HG03097 (cell line): ENCODE results near the gene AGPAT3.

Experiments
- ATAC-seq: cut with Tn5 transposase; IDR thresholded peaks from one replicate; pipeline ENCODE4 v1.9.1; 2021; ENCODE audit not compliant: unreplicated experiment, low FRiP score

The AGPAT3 gene

DNA sequence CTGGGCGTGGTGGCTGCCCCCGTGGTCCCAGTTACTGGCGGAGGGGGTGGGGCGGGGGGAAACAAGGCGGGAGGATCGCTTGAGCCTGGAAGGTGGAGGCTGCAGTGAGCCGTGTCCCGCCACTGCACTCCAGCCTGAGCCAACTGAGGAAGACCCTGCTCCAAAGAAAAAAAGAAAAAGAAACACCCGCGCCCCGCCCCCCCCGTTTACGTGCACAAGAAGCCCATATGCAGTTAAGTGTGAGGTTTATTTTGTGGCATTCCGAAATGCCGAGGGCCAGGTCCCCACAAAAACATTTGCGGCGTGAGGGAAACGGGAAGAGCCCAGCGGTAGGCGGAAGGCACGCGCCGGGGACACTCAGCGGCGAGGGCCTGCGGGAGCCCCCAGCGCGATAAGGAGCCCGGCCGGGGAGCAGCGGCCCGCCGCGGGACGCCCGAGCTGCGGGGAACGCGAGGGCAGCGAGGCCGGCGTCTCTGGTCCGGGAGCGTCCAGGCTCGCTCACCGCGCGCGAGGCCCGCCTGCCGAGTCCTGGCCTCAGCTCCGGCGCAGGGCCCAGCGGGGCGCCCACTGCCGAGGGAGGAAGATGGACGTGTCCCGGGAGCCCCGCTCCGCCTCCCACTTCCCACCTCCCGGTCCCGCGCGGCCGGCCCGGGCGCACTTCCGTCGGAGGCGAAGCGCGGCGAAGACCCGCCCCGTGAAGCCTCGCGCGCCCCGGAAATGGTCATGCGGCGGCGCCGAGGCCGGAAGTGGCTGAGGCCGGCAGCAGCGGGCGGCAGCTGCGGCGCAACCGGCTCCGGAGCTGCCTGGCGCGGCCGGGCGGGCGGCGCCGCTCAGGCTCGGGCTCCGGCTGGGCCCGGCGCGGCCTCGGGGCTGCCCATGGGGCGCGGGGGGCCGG lies 146.8 kb downstream of the AGPAT3 start, which contains the start of gene TRAPPC10:
Gene TRAPPC10, plus strand, starts transcription at position 731 of the 895 bp plus-strand sequence. CDS start 185 bp downstream, outside the sequence.
- ATAC-seq, result peak; percentile 71

DNA sequence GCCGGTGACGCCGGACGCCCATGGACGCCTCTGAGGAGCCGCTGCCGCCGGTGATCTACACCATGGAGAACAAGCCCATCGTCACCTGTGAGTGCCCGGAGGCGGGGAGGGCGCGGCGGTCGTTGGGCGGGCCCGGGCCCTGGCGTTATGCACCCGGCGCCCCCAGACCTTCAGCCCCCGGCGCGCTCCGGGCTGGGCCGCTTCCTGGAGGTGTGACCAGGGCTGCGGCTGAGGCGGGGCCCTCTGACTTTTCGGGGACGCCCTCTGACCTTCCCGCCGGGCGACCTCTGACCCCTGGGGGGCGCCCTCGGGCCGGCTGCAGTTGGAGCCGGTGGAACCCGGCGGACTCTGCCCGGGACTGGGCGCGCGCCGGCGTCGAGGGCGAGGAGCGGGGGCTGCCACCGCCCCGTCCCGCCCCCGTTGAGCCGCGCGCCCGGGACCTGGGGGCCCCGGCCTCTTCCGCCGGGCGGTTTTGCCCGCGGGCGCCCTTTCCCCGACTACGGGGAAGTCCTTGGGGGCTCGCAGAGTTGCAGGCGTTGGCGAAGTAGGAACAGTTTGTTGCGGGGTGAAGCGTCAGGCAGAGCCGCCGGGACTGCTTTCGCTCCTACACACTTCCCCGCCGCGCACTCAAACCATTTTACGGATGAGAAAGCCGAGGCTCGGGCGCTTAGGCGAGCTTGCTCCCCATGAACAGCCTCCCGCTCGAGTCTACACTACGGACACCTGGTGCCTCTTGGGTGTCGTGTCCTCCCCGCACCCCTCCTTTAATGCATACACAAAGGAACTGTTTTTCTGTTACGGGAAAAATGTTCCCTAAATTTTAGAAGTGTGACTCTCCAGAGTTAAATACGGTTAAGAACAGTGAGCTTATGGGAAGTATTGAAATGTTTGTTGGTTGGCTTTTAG lies 147.7 kb downstream of the AGPAT3 start:
- peak; percentile 53 for ATAC-seq

DNA sequence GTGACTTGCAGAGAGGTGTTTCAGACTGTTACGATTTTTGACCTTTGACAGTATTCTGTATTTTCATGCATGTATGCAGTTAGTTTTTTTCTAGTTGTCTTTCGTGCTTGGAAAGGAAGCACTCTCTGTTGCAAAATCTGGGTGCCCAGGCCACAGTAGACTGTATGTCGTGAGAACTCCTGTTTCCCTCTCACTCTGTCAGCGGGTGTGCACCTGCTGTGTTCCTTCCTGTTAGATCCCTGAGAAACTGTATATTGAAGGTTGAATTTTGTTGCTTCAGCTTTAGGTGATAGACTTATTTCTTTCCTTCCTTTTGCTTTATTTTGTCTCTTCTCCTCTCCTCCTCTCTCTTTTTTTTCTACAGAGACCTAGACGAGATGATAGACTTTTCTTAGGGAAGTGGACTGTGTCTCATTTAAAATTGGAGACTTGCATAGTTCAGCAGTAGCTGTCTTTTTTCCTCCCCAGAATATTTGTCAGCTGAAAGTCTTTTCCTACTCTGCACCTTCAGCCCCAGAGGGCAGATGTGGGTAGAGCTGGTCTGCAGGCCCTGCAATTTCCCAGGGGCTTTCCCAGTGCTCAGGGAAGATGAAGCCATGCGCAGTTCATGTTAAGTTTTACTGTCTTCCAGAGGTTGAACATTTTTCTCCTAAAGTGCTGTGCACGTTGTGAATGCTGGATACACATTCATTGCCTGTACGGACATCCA lies 148.5 kb downstream of the AGPAT3 start:
- no peak for ATAC-seq

DNA sequence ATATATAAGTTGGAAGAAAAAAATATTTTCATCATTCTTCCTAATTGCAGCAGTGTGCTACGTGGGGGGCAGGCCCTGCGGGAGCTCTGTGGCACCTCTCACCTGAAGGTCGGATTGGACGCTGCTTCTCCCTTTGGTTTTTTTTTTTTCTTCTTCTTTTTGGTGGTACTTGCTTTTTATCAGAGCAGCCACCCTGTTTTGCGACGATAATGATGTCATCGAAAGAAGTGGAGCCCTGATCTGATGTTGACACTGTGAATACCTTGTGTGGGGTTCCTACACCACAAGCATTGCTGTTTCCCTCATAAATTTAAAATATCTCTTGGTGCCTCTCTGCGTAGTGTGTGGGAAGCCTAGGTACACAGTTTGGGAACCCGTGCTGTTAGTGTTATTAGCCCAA lies 152.6 kb downstream of the AGPAT3 start:
- no peak for ATAC-seq

DNA sequence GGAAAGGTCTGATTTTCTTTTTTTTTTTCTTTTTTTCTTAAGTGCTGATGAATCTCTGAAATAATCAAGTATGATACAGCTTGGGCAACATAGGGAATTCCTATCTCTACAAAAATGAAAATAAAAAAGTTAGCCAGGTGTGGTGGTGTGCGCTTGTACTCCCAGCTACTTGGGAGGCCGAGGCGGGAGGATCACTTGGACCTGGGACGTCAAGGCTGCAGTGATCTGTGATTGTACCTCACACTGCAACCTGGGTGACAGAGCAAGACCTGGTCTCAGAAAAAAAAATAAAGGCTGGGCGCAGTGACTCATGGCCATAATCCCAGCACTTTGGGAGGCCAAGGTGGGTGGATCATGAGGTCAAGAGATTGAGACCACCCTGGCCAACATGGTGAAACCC lies 153.1 kb downstream of the AGPAT3 start:
- ATAC-seq, result no peak

DNA sequence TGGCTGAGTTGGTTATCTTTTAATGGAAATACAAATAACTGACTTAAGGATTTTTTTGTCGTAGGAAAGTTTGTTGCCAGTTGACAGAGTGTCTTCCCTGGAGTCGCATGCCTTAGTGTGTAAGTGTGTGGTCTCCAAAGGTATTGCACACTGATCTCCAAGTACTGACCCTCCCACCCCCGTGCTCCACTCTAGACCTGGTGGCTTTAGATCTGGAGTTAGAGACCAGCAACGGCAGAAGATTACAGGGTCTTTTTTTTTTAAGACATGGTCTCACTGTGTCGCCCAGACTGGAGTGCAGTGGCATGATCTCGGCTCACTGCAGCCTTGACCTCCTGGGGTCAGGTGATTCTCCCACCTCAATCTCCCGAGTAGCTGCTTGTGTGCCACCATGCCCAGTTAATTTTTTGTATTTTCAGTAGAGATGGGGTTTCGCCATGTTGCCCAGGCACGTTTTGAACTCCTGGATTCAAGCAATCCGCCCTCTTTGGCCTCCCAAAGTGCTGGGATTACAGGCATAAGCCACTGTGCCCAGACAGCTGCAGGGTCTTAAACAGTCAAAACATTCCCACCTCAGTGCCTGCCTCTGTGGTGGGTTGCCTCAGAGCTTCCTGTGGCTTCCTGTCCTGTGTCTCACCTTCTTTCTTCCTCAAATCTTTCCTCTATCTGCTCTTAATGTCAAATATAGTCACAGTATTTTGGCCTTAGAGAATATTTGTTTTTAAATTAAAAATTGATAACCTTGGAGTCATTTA lies 154.0 kb downstream of the AGPAT3 start:
- no peak for ATAC-seq

DNA sequence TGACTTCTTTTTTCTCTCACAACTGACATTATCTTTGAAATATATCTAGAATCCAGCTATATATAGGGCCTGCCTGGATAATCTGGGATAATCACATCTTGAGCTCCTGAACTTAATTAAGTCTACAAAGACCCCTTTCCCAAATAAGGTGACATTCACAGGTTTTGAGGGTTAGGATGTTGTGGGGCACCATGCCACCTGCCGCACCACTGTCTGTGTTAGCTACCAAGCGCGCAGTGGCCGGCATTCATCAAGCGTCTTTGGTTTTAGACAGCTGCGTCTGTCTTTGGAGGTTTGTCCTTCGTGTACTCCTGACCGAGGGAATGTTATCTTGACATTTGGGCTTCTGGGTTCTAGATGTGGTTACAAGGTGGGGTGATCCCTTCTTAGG lies 154.5 kb downstream of the AGPAT3 start:
- no peak for ATAC-seq

DNA sequence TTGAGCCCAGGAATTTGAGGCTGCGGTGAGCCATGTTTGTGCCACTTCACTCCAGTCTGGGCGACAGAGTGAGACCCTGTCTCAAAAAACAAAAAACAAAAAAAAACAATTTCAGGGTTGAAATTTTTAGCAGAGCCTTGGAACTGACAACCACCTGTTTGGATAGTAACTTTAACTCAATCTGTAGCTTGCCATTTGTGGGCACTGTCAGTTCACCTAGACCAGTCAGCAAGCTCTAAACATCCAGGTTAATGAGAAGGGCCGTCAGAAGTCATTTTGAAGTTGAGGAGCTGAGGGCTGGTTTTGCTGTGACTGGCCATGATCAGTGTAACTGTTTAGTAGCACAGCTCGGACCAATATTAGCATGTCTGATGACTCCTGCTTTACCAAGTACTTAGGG lies 155.5 kb downstream of the AGPAT3 start:
- no peak for ATAC-seq

DNA sequence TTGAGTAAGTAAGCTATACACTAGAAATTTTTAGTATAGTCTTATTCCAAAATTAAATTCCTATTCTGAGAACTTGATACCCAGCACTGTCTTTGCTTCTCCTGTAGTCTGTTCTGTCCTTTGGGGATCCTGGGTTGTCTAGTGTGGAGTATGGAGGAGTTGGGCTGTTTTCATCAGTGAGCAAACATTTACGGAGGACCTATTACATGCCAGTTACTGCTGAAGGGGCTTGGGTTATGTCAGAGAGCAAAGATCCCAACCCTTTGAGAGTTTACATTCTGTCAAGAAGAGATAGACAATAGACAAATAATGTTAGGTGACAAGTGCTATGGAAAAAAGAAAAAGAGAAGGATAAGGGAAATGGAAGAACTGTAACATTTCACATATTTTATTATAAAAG lies 156.0 kb downstream of the AGPAT3 start:
- no peak for ATAC-seq

DNA sequence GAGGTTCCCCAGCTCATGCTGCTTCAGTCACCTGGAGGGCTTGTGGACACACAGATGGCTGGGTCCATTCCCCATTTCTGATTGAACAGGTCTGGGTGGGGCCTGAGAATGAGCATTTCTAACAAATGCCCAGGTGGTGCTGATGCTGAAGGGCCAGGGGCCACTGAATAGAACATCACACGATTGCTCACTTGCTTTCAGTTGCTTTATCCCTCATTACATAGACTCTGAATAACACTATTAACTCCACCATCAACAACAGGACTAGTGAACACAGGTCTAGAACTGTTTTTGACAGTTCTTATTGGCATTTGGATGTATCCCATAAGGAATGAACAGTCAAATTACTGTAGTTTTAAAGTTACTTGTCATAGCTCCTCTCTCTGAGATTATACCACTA lies 159.2 kb downstream of the AGPAT3 start:
- no peak for ATAC-seq

DNA sequence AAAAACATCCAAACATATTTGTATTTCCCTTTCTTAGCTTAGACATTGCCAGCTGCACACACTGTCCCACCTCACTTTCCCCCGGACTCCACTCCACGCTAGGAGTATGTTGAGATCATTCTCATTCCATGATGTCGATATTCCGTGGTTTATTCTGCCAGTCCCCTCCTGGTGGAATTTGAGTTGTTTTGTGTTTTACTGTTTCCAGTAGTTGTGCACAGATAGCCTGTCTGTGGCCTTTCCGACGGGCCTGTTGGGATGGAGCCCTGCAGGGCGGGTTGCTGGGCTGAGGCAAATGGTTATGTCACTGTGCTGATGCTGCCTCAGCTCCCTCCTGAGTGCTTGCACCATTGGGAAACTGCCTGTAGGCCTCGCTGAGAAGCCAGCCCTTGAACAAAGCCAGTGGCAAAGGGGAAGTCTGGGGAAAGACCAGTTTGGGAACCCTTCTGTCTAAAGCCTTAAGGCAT lies 159.9 kb downstream of the AGPAT3 start:
- ATAC-seq, result no peak

DNA sequence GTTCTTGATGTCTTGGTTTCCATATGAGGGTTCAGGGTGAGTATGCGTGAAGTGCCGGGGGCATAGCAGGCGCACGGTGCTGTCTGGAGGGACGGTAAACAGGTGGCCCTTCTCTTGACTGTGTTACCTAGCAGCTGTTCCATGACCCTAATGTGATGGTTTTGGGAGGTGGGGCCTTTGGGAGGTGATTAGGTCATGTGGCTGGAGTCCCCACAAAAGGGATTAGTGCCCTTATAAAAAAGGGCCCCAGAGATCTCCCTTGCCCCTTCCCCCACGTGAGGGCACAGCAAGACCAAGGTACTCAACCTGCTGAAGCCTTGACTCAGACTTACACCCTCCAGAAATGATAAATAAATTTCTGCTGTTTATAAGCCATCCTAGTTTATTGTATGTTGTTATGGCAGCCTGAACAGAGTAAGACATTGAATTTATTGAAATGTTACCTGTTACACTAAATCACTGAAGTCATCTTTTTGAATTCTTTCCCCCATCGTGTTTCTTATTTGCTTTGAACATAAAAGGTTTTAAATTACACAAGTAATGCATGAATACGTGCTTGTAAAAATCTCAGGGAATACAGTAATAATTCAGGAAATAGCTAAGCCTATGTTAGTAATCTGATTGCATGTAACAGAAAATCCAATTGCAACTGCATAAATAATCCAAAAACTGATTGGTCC lies 162.7 kb downstream of the AGPAT3 start:
- ATAC-seq, result no peak

DNA sequence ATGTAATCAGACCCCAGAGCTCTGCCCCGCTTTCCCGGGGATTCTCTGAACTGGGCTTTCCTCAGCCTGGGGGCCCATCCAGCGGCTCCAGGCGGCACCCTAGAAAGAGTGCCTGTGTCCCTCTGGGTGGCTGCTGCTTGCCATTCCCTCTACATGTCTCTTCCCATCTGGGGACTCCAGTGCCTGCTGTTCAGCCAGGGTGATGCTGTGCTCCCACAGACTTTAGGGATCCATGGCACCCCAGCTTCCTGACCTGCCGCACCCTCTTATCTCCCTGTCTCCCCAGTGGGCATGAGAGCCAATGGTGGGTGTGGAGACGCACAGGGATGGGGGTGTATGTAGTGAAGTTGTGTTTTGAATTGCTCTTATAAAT lies 163.2 kb downstream of the AGPAT3 start:
- no peak for ATAC-seq

DNA sequence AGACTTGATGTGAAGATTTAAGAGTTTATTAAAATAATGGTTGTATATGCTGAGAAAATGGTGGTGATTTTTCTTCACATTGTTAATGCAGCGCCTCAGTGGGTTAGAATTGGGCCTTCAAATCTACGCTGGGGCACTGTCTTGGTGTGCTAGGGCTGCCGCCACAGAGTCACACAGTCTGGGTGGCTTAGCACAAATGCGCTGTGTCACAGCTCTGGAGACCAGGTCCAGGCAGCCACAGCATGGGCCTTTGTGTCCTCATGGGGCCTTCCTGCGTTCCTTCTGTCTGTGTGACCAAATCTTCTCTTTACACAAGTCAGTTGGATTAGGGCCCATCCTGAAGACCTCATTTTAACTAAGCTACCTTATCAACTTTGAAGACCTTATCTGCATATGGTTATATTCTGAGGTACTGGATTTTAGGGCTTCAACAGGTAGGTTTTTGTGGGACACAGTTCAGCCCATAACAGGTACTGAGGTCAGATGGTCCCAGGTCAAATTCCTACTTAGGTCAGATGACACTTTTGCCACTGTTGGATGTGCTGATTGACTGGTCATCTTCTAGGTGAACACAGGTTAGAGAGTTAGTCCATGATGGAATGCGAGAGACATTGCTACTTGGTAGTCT lies 164.6 kb downstream of the AGPAT3 start:
- ATAC-seq, result no peak

DNA sequence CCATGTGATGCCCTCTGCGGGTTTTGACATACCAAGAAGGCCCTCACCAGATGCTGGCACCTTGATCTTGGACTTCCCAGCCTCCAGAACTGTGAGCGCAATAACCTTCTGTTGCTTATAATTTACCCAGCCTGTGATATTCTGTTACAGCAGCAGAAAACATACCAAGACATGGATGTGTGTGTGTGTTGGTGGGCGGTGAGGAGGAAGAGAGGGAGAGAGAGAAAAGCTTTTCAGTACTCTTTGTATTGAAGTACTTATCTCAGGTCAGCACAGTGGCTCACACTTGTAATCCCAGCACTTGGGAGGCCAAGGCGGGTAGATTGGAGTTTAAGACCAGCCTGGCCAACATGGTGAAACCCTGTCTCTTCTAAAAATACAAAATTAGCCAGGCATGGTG lies 170.2 kb downstream of the AGPAT3 start:
- ATAC-seq, result no peak
